Subcutaneous adipose tissue (tissue), 4 donors: ENCODE measurements around the gene ARHGEF33. TPM values are rescaled to one million over a fixed set of nuclear protein-coding genes. Genes with fewer than 3 reads are reported as not detected.

ENCODE experiments used
- CTCF ChIP-seq: fragments of 450-650 bp; IDR thresholded peaks from one replicate; pipeline ENCODE4 v1.5.1; 2016; ENCODE audit warnings: low read depth, mild to moderate bottlenecking, control low read depth, antibody characterized with exemption, moderate library complexity
- total RNA-seq, 4 donors: library from RNA; depleted of rRNA; stranded (reverse); fragments of >200 nt; gene quantifications; one replicate each; pipeline ENCODE4 v1.1.0, GENCODE V29; 2016

ARHGEF33 gene
- total RNA-seq, 4 donors from 2014 or later, result 0.38 to 3.1 (median 1.1) TPM

GRCh38 chr2:39013871-39014270, 124.2 kb downstream of the ARHGEF33 start:
- TF ChIP-seq CTCF, result no peak

DNA sequence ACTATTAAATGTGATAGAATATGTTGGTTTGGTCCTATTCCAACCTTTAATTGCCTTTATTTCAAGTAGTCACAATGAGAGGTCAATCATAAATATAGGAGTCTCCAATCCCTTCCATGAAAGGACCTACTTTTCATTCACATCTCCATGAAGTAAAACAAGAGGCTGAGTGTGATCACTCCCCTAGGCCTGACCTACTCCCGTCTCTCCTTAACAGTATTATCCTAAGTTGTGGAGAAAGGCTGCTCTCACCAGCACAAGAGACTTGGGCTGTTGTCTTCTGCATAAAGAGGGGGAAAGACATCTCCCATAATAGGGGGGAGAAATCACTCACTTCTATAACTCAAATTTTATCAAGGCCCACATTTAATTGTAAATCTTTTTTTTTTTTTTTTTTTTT, 125.7 kb downstream of the ARHGEF33 start:
- no peak for TF ChIP-seq CTCF

DNA sequence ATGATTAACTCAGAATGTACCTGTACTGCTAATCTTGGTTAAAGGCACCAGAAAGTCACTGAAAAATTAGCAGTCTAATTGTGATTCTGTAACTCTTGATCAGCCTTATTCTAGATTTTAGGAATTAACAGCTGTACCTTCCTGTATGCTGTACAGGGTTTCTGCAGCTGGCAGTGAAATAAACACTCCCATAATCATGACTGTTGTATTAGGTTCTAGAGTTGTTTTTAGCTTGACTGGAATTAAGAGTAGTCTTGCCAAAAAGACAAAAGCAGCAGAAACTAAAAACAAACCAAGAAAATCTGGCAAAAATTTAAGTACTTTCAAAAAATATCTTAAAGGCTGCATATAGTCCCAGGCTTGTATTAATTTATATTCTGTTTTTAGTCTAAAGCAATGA, 127.7 kb downstream of the ARHGEF33 start:
- TF ChIP-seq CTCF, result no peak

DNA sequence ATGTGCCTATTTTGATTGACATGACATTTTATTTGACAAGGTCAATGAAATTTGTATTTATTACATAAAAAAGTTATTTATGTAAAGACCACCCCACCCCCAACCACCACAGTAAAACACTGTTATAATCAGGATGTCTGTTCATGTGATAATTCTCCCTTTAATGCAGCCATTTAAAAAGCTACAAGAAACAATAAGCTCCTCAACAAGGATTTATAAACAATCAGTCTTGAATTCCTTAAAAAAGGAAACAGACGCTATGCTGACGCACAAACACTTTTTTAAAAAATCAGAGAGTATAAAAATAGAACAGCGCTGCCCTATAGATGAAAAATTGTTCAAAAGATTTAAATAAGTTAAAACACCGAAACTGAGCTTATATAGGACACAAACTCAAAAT, 129.0 kb downstream of the ARHGEF33 start:
- no peak for TF ChIP-seq CTCF

- TF ChIP-seq CTCF, result no peak
Measured at GRCh38 chr2:39020383-39020782, 130.7 kb downstream of the ARHGEF33 start.

DNA sequence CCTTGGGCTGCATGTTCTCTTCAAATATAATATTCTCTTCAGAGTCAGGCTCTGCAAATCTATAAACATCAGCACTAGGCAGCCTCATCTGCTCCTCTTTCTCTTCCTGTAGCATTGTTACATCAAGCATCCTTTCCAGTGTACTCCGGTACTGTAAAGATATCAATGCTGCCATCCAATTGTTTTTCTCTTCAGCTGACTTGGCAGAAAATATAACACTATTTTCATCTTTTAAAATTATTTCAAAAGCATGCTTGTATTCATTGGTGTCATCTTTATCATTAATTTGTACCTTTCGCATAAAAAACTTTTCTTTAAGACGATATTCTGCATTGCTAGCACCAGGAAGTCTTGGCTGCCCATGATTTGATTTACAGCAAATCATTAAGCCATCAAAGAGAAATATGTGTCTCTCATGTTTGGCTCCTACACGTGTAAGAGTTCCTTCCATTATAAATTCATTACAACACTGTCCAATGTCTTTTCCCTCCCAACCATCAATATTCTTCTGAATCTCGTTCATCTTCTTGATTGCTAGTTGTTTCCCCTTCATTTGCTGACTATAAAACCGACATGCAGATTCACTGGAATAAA, 133.1 kb downstream of the ARHGEF33 start:
- no peak for TF ChIP-seq CTCF

- no peak for TF ChIP-seq CTCF
Measured at GRCh38 chr2:39023649-39024048, 134.0 kb downstream of the ARHGEF33 start.
